Activated B cell treated with CpG ODN at 0.5 μM for 24 hours (primary cell): ENCODE results near the gene WDR31. TPM values are rescaled to one million over a fixed set of nuclear protein-coding genes. Genes with fewer than 3 reads are reported as not detected.
"Not testable (repeated sequence)": the region's sequence is repeated elsewhere in the genome, so short reads cannot be mapped to it uniquely, and the experiment has no call there.

Source experiments
- ATAC-seq: fragments of 200-7000 bp; cut with Tn5 transposase; one replicate; pipeline ENCODE4 v1.10.0; 2021; ENCODE audit warnings: low read depth, mild to moderate bottlenecking, moderate library complexity
- CTCF ChIA-PET: fragments of 350-600 bp; sonication (Branson Sonifier 250); formaldehyde crosslinking; loops from one replicate; lab custom pipeline; 2021; ENCODE audit warnings: antibody characterized with exemption; lab: Charles Lee
- POLR2A ChIA-PET: fragments of 350-600 bp; sonication (Branson Sonifier 250); formaldehyde crosslinking; loops from one replicate; lab custom pipeline; 2021; ENCODE audit warnings: antibody characterized with exemption; lab: Charles Lee
- DNase-seq: peaks from one replicate; pipeline ENCODE4 v3.0.0; 2022
- H3K27ac Mint-ChIP-seq: one replicate; pipeline ENCODE4 v1.8.0; 2020; ENCODE audit warnings: mixed read lengths
- H3K27me3 Mint-ChIP-seq: one replicate; pipeline ENCODE4 v1.8.0; 2021; ENCODE audit warnings: mixed read lengths
- H3K36me3 Mint-ChIP-seq: one replicate; pipeline ENCODE4 v1.8.0; 2021; ENCODE audit warnings: low read depth, mixed read lengths
- H3K4me1 Mint-ChIP-seq: one replicate; pipeline ENCODE4 v1.8.0; 2021; ENCODE audit warnings: mixed read lengths
- H3K4me3 Mint-ChIP-seq: one replicate; pipeline ENCODE4 v1.8.0; 2020; ENCODE audit warnings: mild to moderate bottlenecking, mixed read lengths
- H3K9me3 Mint-ChIP-seq: one replicate; pipeline ENCODE4 v1.8.0; 2020; ENCODE audit warnings: mixed read lengths
- CTCF ChIP-seq: fragments of 200-600 bp; IDR thresholded peaks from one replicate; pipeline ENCODE4 v1.8.0; 2022; ENCODE audit warnings: antibody characterized with exemption, mild to moderate bottlenecking
- intact Hi-C: fragments of 100-400 bp; cut with micrococcal nuclease; formaldehyde crosslinking; loops from one replicate; pipeline ENCODE4 v1.15.1; 2024
- total RNA-seq: library from RNA; stranded (reverse); gene quantifications from 2 replicates; pipeline ENCODE4 v1.2.3, GENCODE V29; 2022

WDR31 gene
- total RNA-seq, 1 donor from 2014 or later: 0.73 TPM

GRCh38 chr9:113372059-113372458, 32.0 kb upstream of the WDR31 start:
- no peak overlapping the region for H3K4me3 Mint-ChIP-seq
- ChIA-PET CTCF (no interaction called here), POLR2A (interaction anchor here (1.1 kb wide), 1 partner anchor 8 kb away, joined by 3 read pairs; no protein-coding TSS in a partner anchor)
- TF ChIP-seq CTCF: no peak
- DNase-seq (no peak), ATAC-seq (no peak)
- intact Hi-C loops: no loop called here
- no peaks in the 10 kb centered on the region for H3K27me3 Mint-ChIP-seq
- H3K27ac Mint-ChIP-seq: no peak overlapping the region
- no peaks in the 10 kb centered on the region for H3K9me3 Mint-ChIP-seq
- H3K36me3 Mint-ChIP-seq: peaks cover 28% of the 10 kb centered on the region
- H3K4me1 Mint-ChIP-seq: peaks cover 18% of the 10 kb centered on the region

GRCh38 chr9:113370806-113371325, 30.8 kb upstream of the WDR31 start:
- POLR2A ChIA-PET: interaction anchor here (0.6 kb wide), 1 partner anchor 20 kb away, joined by 3 read pairs; no protein-coding TSS in a partner anchor
- CTCF ChIA-PET: no interaction called here

GRCh38 chr9:113369855-113370140, 29.7 kb upstream of the WDR31 start:
- ChIA-PET CTCF (no interaction called here), POLR2A (no interaction called here)
- Mint-ChIP-seq H3K36me3 (peaks cover 23% of the 10 kb centered on the region), H3K4me3 (no peak overlapping the region), H3K27me3 (no peaks in the 10 kb centered on the region), H3K27ac (no peak overlapping the region), H3K4me1 (peaks cover 3% of the 10 kb centered on the region), H3K9me3 (no peaks in the 10 kb centered on the region)
- ATAC-seq (no peak), DNase-seq (no peak)
- TF ChIP-seq CTCF: no peak
- intact Hi-C loops: no loop called here

More at GRCh38 chr9:113370806-113371325, 30.8 kb upstream of the WDR31 start:
- peaks cover 26% of the 10 kb centered on the region for H3K36me3 Mint-ChIP-seq
- no peaks in the 10 kb centered on the region for H3K27me3 Mint-ChIP-seq
- no peak overlapping the region for H3K4me3 Mint-ChIP-seq
- DNase-seq: no peak
- H3K9me3 Mint-ChIP-seq: no peaks in the 10 kb centered on the region
- intact Hi-C loops: no loop called here
- H3K27ac Mint-ChIP-seq: no peak overlapping the region
- ATAC-seq: no peak
- peaks cover 13% of the 10 kb centered on the region for H3K4me1 Mint-ChIP-seq
- no peak for TF ChIP-seq CTCF

GRCh38 chr9:113368982-113369854, 29.1 kb upstream of the WDR31 start:
- intact Hi-C loops: no loop called here
- TF ChIP-seq CTCF: no peak
- POLR2A ChIA-PET: no interaction called here
- no peaks in the 10 kb centered on the region for H3K27me3 Mint-ChIP-seq
- H3K9me3 Mint-ChIP-seq: no peaks in the 10 kb centered on the region
- DNase-seq: no peak
- no peak overlapping the region for H3K4me3 Mint-ChIP-seq
- no peak for ATAC-seq
- CTCF ChIA-PET: no interaction called here
- peaks cover 19% of the 10 kb centered on the region for H3K36me3 Mint-ChIP-seq
- no peak overlapping the region for H3K27ac Mint-ChIP-seq
- no peaks in the 10 kb centered on the region for H3K4me1 Mint-ChIP-seq

- no peaks in the 10 kb centered on the region for H3K9me3 Mint-ChIP-seq
- H3K27ac Mint-ChIP-seq: no peak overlapping the region
- TF ChIP-seq CTCF: no peak
- H3K4me1 Mint-ChIP-seq: no peaks in the 10 kb centered on the region
- H3K36me3 Mint-ChIP-seq: peaks cover 12% of the 10 kb centered on the region
- DNase-seq: no peak
- ATAC-seq: no peak
- no peak overlapping the region for H3K4me3 Mint-ChIP-seq
- POLR2A ChIA-PET: no interaction called here
- no peaks in the 10 kb centered on the region for H3K27me3 Mint-ChIP-seq
- CTCF ChIA-PET: no interaction called here
- intact Hi-C loops: no loop called here
Measured at GRCh38 chr9:113368348-113368981, 28.4 kb upstream of the WDR31 start.

GRCh38 chr9:113365652-113366051, 25.6 kb upstream of the WDR31 start:
- intact Hi-C loops, DNase-seq, H3K27ac Mint-ChIP-seq, H3K27me3 Mint-ChIP-seq, POLR2A ChIA-PET, H3K4me3 Mint-ChIP-seq, H3K4me1 Mint-ChIP-seq, ATAC-seq, H3K36me3 Mint-ChIP-seq, H3K9me3 Mint-ChIP-seq, CTCF ChIA-PET: not testable (repeated sequence)
